Ovary (tissue), 9 donors: Measurements from ENCODE around the gene HLCS. TPM values are rescaled to one million over a fixed set of nuclear protein-coding genes. Genes with fewer than 3 reads are reported as not detected.

ENCODE experiments used
- DNase-seq, 5 donors: peaks; one replicate each; pipeline ENCODE4 v3.0.0-alpha.2; 2019 to 2020
- H3K27ac ChIP-seq, 2 donors: fragments of 200-600 bp; one replicate each; pipeline versions ENCODE4 v1.5.1 to v1.8.0; 2019 to 2022
- H3K27me3 ChIP-seq: fragments of 200-600 bp; one replicate; pipeline ENCODE4 v1.8.0; 2022
- H3K36me3 ChIP-seq: fragments of 200-600 bp; sonication (generic); one replicate; pipeline ENCODE4 v1.5.1; 2019
- H3K4me1 ChIP-seq: one replicate; pipeline ENCODE4 v1.8.1; 2013; ENCODE audit warnings: mild to moderate bottlenecking, moderate library complexity; ENCODE audit not compliant: insufficient read depth
- H3K4me3 ChIP-seq: fragments of 200-600 bp; sonication (generic); one replicate; pipeline ENCODE4 v1.5.1; 2017
- H3K9me3 ChIP-seq, 2 donors: fragments of 200-600 bp in 1 of 2; sonication (generic) in 1 of 2; one replicate each; pipeline versions ENCODE4 v1.5.1 to v1.8.1; 2013 to 2019; ENCODE audit warnings: mild to moderate bottlenecking in 1 of 2, moderate library complexity in 1 of 2
- CTCF ChIP-seq, 3 donors: fragments of 450-650 bp in 2 of 3; fragments of 200-600 bp in 1 of 3; IDR thresholded peaks; one replicate each; pipeline versions ENCODE4 v1.5.1 to v1.8.0; 2016 to 2022; ENCODE audit warnings: antibody characterized with exemption in 3 of 3, mild to moderate bottlenecking in 1 of 3
- EP300 ChIP-seq: sonication (generic); formaldehyde crosslinking; IDR thresholded peaks from one replicate; pipeline ENCODE4 v1.6.1; 2017; ENCODE audit warnings: antibody characterized with exemption
- POLR2A ChIP-seq: fragments of 450-650 bp; IDR thresholded peaks from one replicate; pipeline ENCODE4 v1.6.1; 2017; ENCODE audit warnings: antibody characterized with exemption, mild to moderate bottlenecking, moderate library complexity
- WGBS, 3 donors: extraction: QIAGEN DNeasy Blood & Tissue Kit in 1 of 3; methylation state at CpG; one replicate each; pipeline versions ENCODE4 v1.1.5 to v1.1.7; 2013 to 2017; 5-methylcytosine and 5-hydroxymethylcytosine counted together
- intact Hi-C, 4 donors: fragments of 100-400 bp; cut with DNase I; formaldehyde crosslinking; loops; one replicate each; pipeline versions ENCODE4 v1.11.0 to v1.15.1; 2022 to 2023
- polyA plus RNA-seq, 2 donors: library from polyadenylated mRNA; stranded (reverse); fragments of 200-250 nt in 1 of 2; fragments of 350-450 nt in 1 of 2; fragmentation: Illumina TruSeq in 1 of 2; extraction: RNeasy Lipid Tissue Mini Kit (QIAGEN cat#74804) in 1 of 2; gene quantifications; one replicate each; pipeline ENCODE4 v1.2.3, GENCODE V29; 2013 to 2014
- small RNA-seq: library from RNA; depleted of rRNA; stranded (forward); fragments of <200 nt; gene quantifications from one replicate; pipeline ENCODE3, GENCODE V24; 2016
- total RNA-seq, 7 donors: library from RNA; depleted of rRNA in 2 of 7; stranded (reverse); fragments of >200 nt in 2 of 7; fragmentation: NEBNext Ultra II Directional in 3 of 7; extraction: Animal tissue kit (Norgen Biotek cat#: 25700) in 3 of 7; gene quantifications; one replicate each; pipeline versions ENCODE4 v1.1.0 to v1.2.4, GENCODE V29; 2016 to 2023
- donor health status: DM: no; HTN: no; CAD: no; lungs with moderate emphysema.
- donor health status: DM: no; HTN: no; CAD: no.
- donor health status: Bipolar disorder and iron deficiency.
- donor health status: DM: yes; HTN: yes; CAD: no.
- donor health status: DM: no; HTN: no; CAD: no.
- donor health status: DM: yes; HTN: yes; CAD: no.

Gene HLCS
- total and polyA plus RNA-seq, 9 donors, result 4.0 to 20.3 (median 12.4) TPM

DNA sequence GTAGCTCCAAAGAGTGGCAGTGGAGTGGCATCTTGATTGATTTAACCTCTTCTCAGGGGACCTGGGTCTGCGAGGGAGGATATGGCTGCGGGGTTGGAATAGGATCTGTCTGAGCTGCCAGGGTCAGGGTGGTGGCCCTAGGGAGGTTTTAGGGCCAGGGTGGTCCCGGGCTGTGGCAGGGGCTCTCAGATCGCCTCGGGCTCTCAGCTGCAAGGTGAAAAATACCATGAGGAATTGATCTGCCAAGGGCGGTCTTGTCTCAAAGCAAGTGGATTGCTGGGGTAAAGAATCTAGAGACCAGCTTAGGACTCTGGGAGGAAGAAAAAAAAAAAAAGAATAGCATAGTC lies 263.9 kb downstream of the HLCS start:
- Histone ChIP-seq H3K27me3 (peaks cover 16% of the 10 kb centered on the region), H3K27ac (no peak overlapping the region), H3K4me3 (no peak overlapping the region), H3K9me3 (no peaks in the 10 kb centered on the region), H3K4me1 (peaks cover 6% of the 10 kb centered on the region), H3K36me3 (no peaks in the 10 kb centered on the region)
- no peak for TF ChIP-seq EP300
- TF ChIP-seq POLR2A, result no peak
- no peak for TF ChIP-seq CTCF (IDR thresholded peaks at IDR 0.05)
- no peak for DNase-seq
- WGBS, 3 donors, result 23 to 42% (median 33%) methylated on average over 6 of the region's 6 CpGs
- intact Hi-C loops, result no loop called here

GRCh38 chr21:36701756-36702621 lies 264.5 kb downstream of the HLCS start:
- Histone ChIP-seq H3K9me3 (no peaks in the 10 kb centered on the region), H3K27me3 (peaks cover 13% of the 10 kb centered on the region), H3K4me1 (peaks cover 6% of the 10 kb centered on the region), H3K36me3 (no peaks in the 10 kb centered on the region), H3K27ac (no peak overlapping the region), H3K4me3 (no peak overlapping the region)
- WGBS, 3 donors, result 16 to 22% (median 18%) methylated on average over 26 of the region's 26 CpGs
- TF ChIP-seq EP300, result no peak
- TF ChIP-seq POLR2A, result no peak
- no peak for TF ChIP-seq CTCF (IDR thresholded peaks at IDR 0.05)
- intact Hi-C loops, result no loop called here
- no peak for DNase-seq

- Histone ChIP-seq H3K27me3 (peaks cover 11% of the 10 kb centered on the region), H3K36me3 (no peaks in the 10 kb centered on the region), H3K4me1 (peaks cover 6% of the 10 kb centered on the region), H3K9me3 (no peaks in the 10 kb centered on the region), H3K4me3 (peak overlapping the region; percentile 9), H3K27ac (no peak overlapping the region)
- intact Hi-C loops, result no loop called here
- WGBS, 3 donors, result 3 to 12% (median 5%) methylated on average over 35 to 65 of the region's 65 CpGs
- TF ChIP-seq POLR2A (no peak), EP300 (no peak), CTCF (IDR thresholded peaks at IDR 0.05) (no peak)
- no peak for DNase-seq
Observed at GRCh38 chr21:36700971-36701755, 265.3 kb downstream of the HLCS start.

Small RNA genes lying within 50 kb of the gene (small RNA-seq; reads per million reads assigned to genes)
- not detected for gene RF00019
- 3.2 reads per million, percentile 76 among the genes with 10 or more reads in this experiment for gene RNA5SP491

Other genes starting within 250 kb of the HLCS start
- not detected for gene RIPPLY3, start 40.0 kb upstream of the HLCS start, total RNA-seq
- gene RIPPLY3, start 40.0 kb upstream of the HLCS start, polyA plus RNA-seq, result not detected
- gene PIGP, start 106.4 kb upstream of the HLCS start, total RNA-seq, result 10 to 100 TPM; 13.8 to 29.3 (median 21.0) TPM
- gene PIGP, start 106.4 kb upstream of the HLCS start, polyA plus RNA-seq, result 10 to 100 TPM; 17.8 to 78.7 TPM
- 100 to 1,000 TPM; 142 to 192 (median 157) TPM for gene TTC3, start 106.6 kb upstream of the HLCS start, total RNA-seq
- gene TTC3, start 106.6 kb upstream of the HLCS start, polyA plus RNA-seq, result 10 to 100 TPM; 58.2 to 76.8 TPM